Trophoblast cell (in vitro differentiated cells and primary cell): ENCODE data around the gene BLTP3B.

Source experiments
- DNase-seq, 2 donors: peaks; one replicate each; pipeline ENCODE4 v3.0.0-alpha.2; 2016
- H2AFZ ChIP-seq: 2 replicates; pipeline ENCODE4 v1.6.1; 2013; ENCODE audit warnings: low read length, moderate library complexity, mild to moderate bottlenecking; ENCODE audit not compliant: insufficient read depth, poor library complexity
- H2AK5ac ChIP-seq: 2 replicates; pipeline ENCODE4 v1.6.1; 2013; ENCODE audit warnings: mild to moderate bottlenecking, low read length
- H2BK120ac ChIP-seq: 2 replicates; pipeline ENCODE4 v1.6.1; 2013; ENCODE audit warnings: low read length, mild to moderate bottlenecking, moderate library complexity; ENCODE audit not compliant: insufficient read depth, poor library complexity
- H2BK12ac ChIP-seq: 2 replicates; pipeline ENCODE4 v1.6.1; 2013; ENCODE audit warnings: mild to moderate bottlenecking, low read length, moderate library complexity
- H2BK5ac ChIP-seq: 2 replicates; pipeline ENCODE4 v1.6.1; 2013; ENCODE audit warnings: low read length, low read depth, moderate library complexity, mild to moderate bottlenecking; ENCODE audit not compliant: poor library complexity
- H3K14ac ChIP-seq: 2 replicates; pipeline ENCODE4 v1.6.1; 2013; ENCODE audit warnings: mild to moderate bottlenecking, low read length
- H3K18ac ChIP-seq: 2 replicates; pipeline ENCODE4 v1.6.1; 2013; ENCODE audit warnings: mild to moderate bottlenecking, low read length
- H3K23ac ChIP-seq: 2 replicates; pipeline ENCODE4 v1.6.1; 2013; ENCODE audit warnings: low read length
- H3K27ac ChIP-seq: 2 replicates; pipeline ENCODE4 v1.5.1; 2013; ENCODE audit warnings: low read depth, mild to moderate bottlenecking, inconsistent platforms, low read length, moderate library complexity
- H3K27me3 ChIP-seq: 2 replicates; pipeline ENCODE4 v1.6.1; 2013; ENCODE audit warnings: inconsistent platforms, mild to moderate bottlenecking, low read length, moderate library complexity; ENCODE audit not compliant: insufficient read depth
- H3K36me3 ChIP-seq, 2 experiments: 1 replicate in 1 of 2; 2 replicates in 1 of 2; pipeline ENCODE4 v1.6.1; 2013; ENCODE audit warnings: low read length in 2 of 2, mild to moderate bottlenecking in 2 of 2, moderate library complexity in 1 of 2; ENCODE audit not compliant: insufficient read depth in 2 of 2, control insufficient read depth in 1 of 2
- H3K4ac ChIP-seq: 2 replicates; pipeline ENCODE4 v1.6.1; 2013; ENCODE audit warnings: low read depth, mild to moderate bottlenecking, low read length, moderate library complexity
- H3K4me1 ChIP-seq, 2 experiments: 1 replicate in 1 of 2; 2 replicates in 1 of 2; pipeline ENCODE4 v1.6.1; 2013; ENCODE audit warnings: low read length in 2 of 2, mild to moderate bottlenecking in 2 of 2, moderate library complexity in 1 of 2; ENCODE audit not compliant: insufficient read depth in 2 of 2, control insufficient read depth in 1 of 2
- H3K4me2 ChIP-seq: 2 replicates; pipeline ENCODE4 v1.6.1; 2013; ENCODE audit warnings: inconsistent platforms, mild to moderate bottlenecking, low read length, moderate library complexity
- H3K4me3 ChIP-seq: 2 replicates; pipeline ENCODE4 v1.5.1; 2013; ENCODE audit warnings: mild to moderate bottlenecking, low read depth, low read length, inconsistent platforms
- H3K79me1 ChIP-seq: one replicate; pipeline ENCODE4 v1.6.1; 2013; ENCODE audit warnings: low read length
- H3K79me2 ChIP-seq: 2 replicates; pipeline ENCODE4 v1.6.1; 2013; ENCODE audit warnings: low read length, mild to moderate bottlenecking; ENCODE audit not compliant: control insufficient read depth, insufficient read depth, poor library complexity
- H3K9ac ChIP-seq: 2 replicates; pipeline ENCODE4 v1.6.1; 2013; ENCODE audit warnings: mild to moderate bottlenecking, low read length
- H3K9me3 ChIP-seq: 2 replicates; pipeline ENCODE4 v1.6.1; 2013; ENCODE audit warnings: low read depth, mild to moderate bottlenecking, control low read depth, inconsistent platforms, low read length; ENCODE audit not compliant: insufficient read depth
- H4K12ac ChIP-seq: 2 replicates; pipeline ENCODE4 v1.6.1; 2013; ENCODE audit warnings: low read depth, mild to moderate bottlenecking, low read length, moderate library complexity
- H4K8ac ChIP-seq: 2 replicates; pipeline ENCODE4 v1.6.1; 2013; ENCODE audit warnings: low read depth, mild to moderate bottlenecking, low read length, moderate library complexity
- H4K91ac ChIP-seq: one replicate; pipeline ENCODE4 v1.6.1; 2013; ENCODE audit warnings: low read depth, mild to moderate bottlenecking, low read length, moderate library complexity
- WGBS: extraction: QIAGEN DNeasy Blood & Tissue Kit; methylation state at CpG from one replicate; pipeline ENCODE4 v1.1.7; 2013; ENCODE audit warnings: missing lambda C conversion rate; ENCODE audit not compliant: insufficient read length, insufficient coverage; ENCODE audit errors: extremely low coverage; 5-methylcytosine and 5-hydroxymethylcytosine counted together

BLTP3B gene

GRCh38 chr12:100187857-100188519 is 45.3 kb upstream of the BLTP3B start:
- Histone ChIP-seq H3K14ac (no peak overlapping the region), H2AK5ac (no peak overlapping the region), H3K4me3 (no peak overlapping the region), H3K79me2 (no peaks in the 10 kb centered on the region), H3K36me3 (no peaks in the 10 kb centered on the region), H4K91ac (no peak overlapping the region), H3K4me2 (no peak overlapping the region), H2BK5ac (no peak overlapping the region), H3K18ac (no peak overlapping the region), H3K9me3 (peaks cover 2% of the 10 kb centered on the region), H3K23ac (no peak overlapping the region), H2BK120ac (no peak overlapping the region), H3K27ac (no peak overlapping the region), H3K27me3 (no peaks in the 10 kb centered on the region), H3K9ac (no peak overlapping the region), H3K4ac (no peak overlapping the region), H2BK12ac (no peak overlapping the region), H3K79me1 (no peaks in the 10 kb centered on the region), H4K8ac (no peak overlapping the region), H2AFZ (no peak overlapping the region), H4K12ac (no peak overlapping the region), H3K4me1 (peaks cover 0 to 2% of the 10 kb centered on the region in 2 experiments)
- no peak for DNase-seq
- no CpG with 5 or more reads among the region's 5 CpGs for WGBS

GRCh38 chr12:100187068-100187467 is 44.4 kb upstream of the BLTP3B start:
- Histone ChIP-seq H3K79me1 (no peaks in the 10 kb centered on the region), H2AK5ac (no peak overlapping the region), H4K12ac (no peak overlapping the region), H3K18ac (no peak overlapping the region), H2BK120ac (no peak overlapping the region), H3K4me2 (no peak overlapping the region), H3K14ac (no peak overlapping the region), H3K27me3 (no peaks in the 10 kb centered on the region), H3K4ac (no peak overlapping the region), H3K79me2 (no peaks in the 10 kb centered on the region), H3K4me1 (peaks cover 0 to 2% of the 10 kb centered on the region in 2 experiments), H3K9me3 (peaks cover 2% of the 10 kb centered on the region), H2BK5ac (no peak overlapping the region), H3K36me3 (no peaks in the 10 kb centered on the region), H4K8ac (no peak overlapping the region), H3K9ac (no peak overlapping the region), H2AFZ (no peak overlapping the region), H4K91ac (no peak overlapping the region), H3K27ac (no peak overlapping the region), H3K23ac (no peak overlapping the region), H3K4me3 (no peak overlapping the region), H2BK12ac (no peak overlapping the region)
- no peak for DNase-seq
- WGBS, result no CpG with 5 or more reads among the region's 5 CpGs

- Histone ChIP-seq H2BK120ac (no peak overlapping the region), H3K23ac (no peak overlapping the region), H3K27me3 (no peaks in the 10 kb centered on the region), H3K18ac (no peak overlapping the region), H2AK5ac (no peak overlapping the region), H3K4ac (no peak overlapping the region), H3K27ac (no peak overlapping the region), H2AFZ (no peak overlapping the region), H3K36me3 (no peaks in the 10 kb centered on the region), H2BK12ac (no peak overlapping the region), H4K91ac (no peak overlapping the region), H2BK5ac (no peak overlapping the region), H3K9me3 (peaks cover 2% of the 10 kb centered on the region), H3K79me1 (no peaks in the 10 kb centered on the region), H4K8ac (no peak overlapping the region), H4K12ac (no peak overlapping the region), H3K14ac (no peak overlapping the region), H3K9ac (no peak overlapping the region), H3K79me2 (no peaks in the 10 kb centered on the region), H3K4me2 (no peak overlapping the region), H3K4me1 (peaks cover 0 to 2% of the 10 kb centered on the region in 2 experiments), H3K4me3 (no peak overlapping the region)
- DNase-seq, result no peak
- WGBS, result no CpG with 5 or more reads among the region's 6 CpGs
These were observed 43.4 kb upstream of the BLTP3B start for GRCh38 chr12:100186071-100186470.

- Histone ChIP-seq H2AFZ (no peak overlapping the region), H3K18ac (no peak overlapping the region), H3K23ac (no peak overlapping the region), H3K36me3 (no peaks in the 10 kb centered on the region), H2BK5ac (no peak overlapping the region), H3K79me1 (no peaks in the 10 kb centered on the region), H3K9ac (no peak overlapping the region), H3K4ac (no peak overlapping the region), H4K12ac (no peak overlapping the region), H3K79me2 (no peaks in the 10 kb centered on the region), H4K91ac (no peak overlapping the region), H3K9me3 (peaks cover 2% of the 10 kb centered on the region), H3K4me1 (peaks cover 0 to 2% of the 10 kb centered on the region in 2 experiments), H3K27ac (no peak overlapping the region), H3K14ac (no peak overlapping the region), H2BK120ac (no peak overlapping the region), H3K4me2 (no peak overlapping the region), H3K4me3 (no peak overlapping the region), H2BK12ac (no peak overlapping the region), H4K8ac (no peak overlapping the region), H3K27me3 (no peaks in the 10 kb centered on the region), H2AK5ac (no peak overlapping the region)
- no peak for DNase-seq
- no CpG with 5 or more reads among the region's 5 CpGs for WGBS
These were observed 42.8 kb upstream of the BLTP3B start for GRCh38 chr12:100185361-100185894.
